ENCODE data around the gene CADPS. TPM values are rescaled to one million over a fixed set of nuclear protein-coding genes. Genes with fewer than 3 reads are reported as not detected.

CADPS gene
- total RNA-seq, 4 donors from 2014 or later = 0.31 to 14.4 (median 5.2) TPM

- TF ChIP-seq CTCF (IDR thresholded peaks at IDR 0.05) = no peak
- TF ChIP-seq POLR2AphosphoS5 (IDR thresholded peaks at IDR 0.05) = no peak
- TF ChIP-seq POLR2A (IDR thresholded peaks at IDR 0.05) = no peak
- TF ChIP-seq EP300 (IDR thresholded peaks at IDR 0.05) = no peak
- WGBS, 2 donors (ENCODE audit: low coverage in 1 of 2) = 95 to 100% methylated on average over 3 of the region's 3 CpGs
Measured at GRCh38 chr3:62863648-62864047, 11.6 kb downstream of the CADPS start.

GRCh38 chr3:62859203-62859791 lies 15.9 kb downstream of the CADPS start:
- Histone ChIP-seq H3K4me3 (no peak overlapping the region), H3K27me3 (no peaks in the 10 kb centered on the region), H3K27ac (no peak overlapping the region), H3K4me1 (no peaks in the 10 kb centered on the region), H3K9me3 (no peaks in the 10 kb centered on the region), H3K36me3 (no peaks in the 10 kb centered on the region)
- ATAC-seq = no peak
- TF ChIP-seq POLR2A (IDR thresholded peaks at IDR 0.05) (no peak), EP300 (IDR thresholded peaks at IDR 0.05) (no peak), POLR2AphosphoS5 (IDR thresholded peaks at IDR 0.05) (no peak), CTCF (IDR thresholded peaks at IDR 0.05) (no peak)
- WGBS, 2 donors (ENCODE audit: low coverage in 1 of 2) = 61 to 64% methylated on average over 5 of the region's 5 CpGs

More at GRCh38 chr3:62863648-62864047, 11.6 kb downstream of the CADPS start:
- no peak overlapping the region for H3K27ac ChIP-seq
- H3K27me3 ChIP-seq = no peaks in the 10 kb centered on the region
- H3K4me3 ChIP-seq = no peak overlapping the region
- no peaks in the 10 kb centered on the region for H3K36me3 ChIP-seq
- H3K9me3 ChIP-seq = no peaks in the 10 kb centered on the region
- no peak for ATAC-seq
- no peaks in the 10 kb centered on the region for H3K4me1 ChIP-seq

DNA sequence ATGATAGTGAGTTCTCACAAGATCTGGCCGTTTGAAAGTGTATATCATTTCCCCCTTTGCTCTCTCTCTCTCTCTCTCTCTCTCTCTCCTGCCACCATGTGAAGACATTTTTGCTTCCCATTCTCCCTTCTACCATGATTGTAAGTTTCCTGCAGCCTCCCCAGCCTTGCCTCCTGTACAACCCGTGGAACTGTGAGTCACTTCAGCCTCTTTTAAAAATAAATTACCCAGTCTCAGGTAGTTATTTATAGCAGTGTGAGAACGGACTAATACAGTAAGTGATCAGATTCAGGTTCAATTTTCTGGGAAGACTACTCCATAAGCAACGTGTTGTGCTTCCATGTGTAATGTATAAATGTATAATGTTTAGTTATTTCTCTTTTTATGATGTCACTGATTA lies 29.2 kb downstream of the CADPS start:
- Histone ChIP-seq H3K4me3 (no peak overlapping the region), H3K36me3 (no peaks in the 10 kb centered on the region), H3K4me1 (no peaks in the 10 kb centered on the region), H3K27me3 (no peaks in the 10 kb centered on the region), H3K9me3 (no peaks in the 10 kb centered on the region), H3K27ac (no peak overlapping the region)
- ATAC-seq = no peak
- WGBS, 2 donors (ENCODE audit: low coverage in 1 of 2) = 42 to 44% methylated on average over 4 of the region's 4 CpGs
- TF ChIP-seq EP300 (IDR thresholded peaks at IDR 0.05) (no peak), POLR2A (IDR thresholded peaks at IDR 0.05) (no peak), CTCF (IDR thresholded peaks at IDR 0.05) (no peak), POLR2AphosphoS5 (IDR thresholded peaks at IDR 0.05) (no peak)

DNA sequence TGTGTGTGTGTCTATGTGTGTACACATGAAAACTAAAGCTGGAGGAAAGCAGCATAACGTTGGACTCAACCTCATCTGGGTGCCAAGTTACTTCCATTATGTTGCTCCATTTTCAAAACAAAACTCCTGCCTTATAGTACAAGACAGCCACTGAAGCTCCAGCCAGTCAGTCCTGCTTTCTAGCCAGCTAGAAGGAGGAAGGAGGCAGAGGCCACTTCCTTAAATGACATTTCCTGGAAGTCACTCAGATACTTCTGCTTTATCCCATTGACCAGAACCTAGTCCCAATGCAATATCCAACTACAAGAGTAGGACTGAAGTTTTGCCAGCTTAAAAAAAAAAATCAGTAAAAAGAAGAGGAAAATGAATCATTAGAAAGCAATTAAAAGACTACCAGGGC lies 31.7 kb downstream of the CADPS start:
- ATAC-seq = no peak
- 33 to 70% methylated on average over 1 of the region's 1 CpG for WGBS, 2 donors (ENCODE audit: low coverage in 1 of 2)
- no peaks in the 10 kb centered on the region for H3K27me3 ChIP-seq
- H3K27ac ChIP-seq = no peak overlapping the region
- no peaks in the 10 kb centered on the region for H3K36me3 ChIP-seq
- H3K4me3 ChIP-seq = no peak overlapping the region
- H3K4me1 ChIP-seq = no peaks in the 10 kb centered on the region
- H3K9me3 ChIP-seq = no peaks in the 10 kb centered on the region
- TF ChIP-seq POLR2AphosphoS5 (IDR thresholded peaks at IDR 0.05) (no peak), POLR2A (IDR thresholded peaks at IDR 0.05) (no peak), EP300 (IDR thresholded peaks at IDR 0.05) (no peak), CTCF (IDR thresholded peaks at IDR 0.05) (no peak)

DNA sequence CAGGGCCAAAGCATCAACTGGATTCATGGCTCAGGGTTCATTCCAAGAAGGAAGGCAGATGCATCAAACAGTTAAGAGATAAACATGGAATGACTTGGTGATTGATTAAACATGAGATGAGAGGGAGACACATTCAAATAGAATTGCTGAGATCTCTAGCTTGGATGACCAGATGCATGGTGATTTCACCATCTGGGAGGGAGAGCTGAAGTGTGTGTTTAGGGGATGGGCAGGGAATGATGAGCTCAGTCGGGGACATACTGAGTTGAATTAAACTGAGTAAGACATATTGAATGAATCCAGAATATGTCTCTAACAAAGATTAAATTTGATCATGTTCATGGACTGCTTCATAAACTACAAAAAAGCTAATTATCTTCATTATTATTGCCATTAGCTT lies 35.5 kb downstream of the CADPS start:
- Histone ChIP-seq H3K9me3 (no peaks in the 10 kb centered on the region), H3K4me1 (no peaks in the 10 kb centered on the region), H3K4me3 (no peak overlapping the region), H3K36me3 (no peaks in the 10 kb centered on the region), H3K27me3 (no peaks in the 10 kb centered on the region), H3K27ac (no peak overlapping the region)
- WGBS, 2 donors (ENCODE audit: low coverage in 1 of 2) = 25 to 60% methylated on average over 1 of the region's 1 CpG
- no peak for ATAC-seq
- no peak for TF ChIP-seq CTCF (IDR thresholded peaks at IDR 0.05)
- no peak for TF ChIP-seq EP300 (IDR thresholded peaks at IDR 0.05)
- TF ChIP-seq POLR2AphosphoS5 (IDR thresholded peaks at IDR 0.05) = no peak
- TF ChIP-seq POLR2A (IDR thresholded peaks at IDR 0.05) = no peak
